ENCODE measurements around the gene RTEL1.

RTEL1 gene

GRCh38 chr20:63618291-63618980 is 39.7 kb upstream of the RTEL1 start:
- TF ChIP-seq POLR2AphosphoS5 (IDR thresholded peaks at IDR 0.05; ENCODE audit: borderline replicate concordance, low read depth, low read length) (no peak), FOXP2 (optimal IDR thresholded peaks at IDR 0.05; ENCODE audit: control extremely low read depth, extremely low read length, insufficient read depth) (no peak), EZH2 (IDR thresholded peaks at IDR 0.05) (no peak)
- no peak overlapping the region for H3K4me3 ChIP-seq
- H3K9ac ChIP-seq (ENCODE audit: insufficient read length) = no peak overlapping the region

GRCh38 chr20:63619086-63619485 is 39.0 kb upstream of the RTEL1 start:
- Histone ChIP-seq H3K4me3 (no peak overlapping the region), H3K27ac (no peak overlapping the region), H3K9ac (ENCODE audit: insufficient read length) (no peak overlapping the region), H3K36me3 (ENCODE audit: insufficient read depth, low read length) (peaks cover 30% of the 10 kb centered on the region; the same call in 1 of the 2 replicates), H3K9me3 (ENCODE audit: low read depth, low read length) (no peaks in the 10 kb centered on the region)
- no peak for DNase-seq (ENCODE audit: low read depth, low spot score)
- TF ChIP-seq FOXP2 (optimal IDR thresholded peaks at IDR 0.05; ENCODE audit: control extremely low read depth, extremely low read length, insufficient read depth) (no peak), POLR2AphosphoS5 (IDR thresholded peaks at IDR 0.05; ENCODE audit: borderline replicate concordance, low read depth, low read length) (no peak), EZH2 (IDR thresholded peaks at IDR 0.05) (no peak)

More at GRCh38 chr20:63618291-63618980, 39.7 kb upstream of the RTEL1 start:
- no peaks in the 10 kb centered on the region for H3K9me3 ChIP-seq (ENCODE audit: low read depth, low read length)
- H3K27ac ChIP-seq = no peak overlapping the region
- DNase-seq (ENCODE audit: low read depth, low spot score) = no peak
- H3K36me3 ChIP-seq (ENCODE audit: insufficient read depth, low read length) = peaks cover 30% of the 10 kb centered on the region; the same call in 1 of the 2 replicates

- TF ChIP-seq FOXP2 (optimal IDR thresholded peaks at IDR 0.05; ENCODE audit: control extremely low read depth, extremely low read length, insufficient read depth) (no peak), EZH2 (IDR thresholded peaks at IDR 0.05) (no peak), POLR2AphosphoS5 (IDR thresholded peaks at IDR 0.05; ENCODE audit: borderline replicate concordance, low read depth, low read length) (no peak)
- Histone ChIP-seq H3K27ac (no peak overlapping the region), H3K36me3 (ENCODE audit: insufficient read depth, low read length) (peaks cover 30% of the 10 kb centered on the region; the same call in 1 of the 2 replicates), H3K9ac (ENCODE audit: insufficient read length) (no peak overlapping the region), H3K4me3 (no peak overlapping the region), H3K9me3 (ENCODE audit: low read depth, low read length) (no peaks in the 10 kb centered on the region)
- no peak for DNase-seq (ENCODE audit: low read depth, low spot score)
These were observed 38.6 kb upstream of the RTEL1 start for GRCh38 chr20:63619505-63619904.

- TF ChIP-seq POLR2AphosphoS5 (IDR thresholded peaks at IDR 0.05; ENCODE audit: borderline replicate concordance, low read depth, low read length) (no peak), FOXP2 (optimal IDR thresholded peaks at IDR 0.05; ENCODE audit: control extremely low read depth, extremely low read length, insufficient read depth) (no peak), EZH2 (IDR thresholded peaks at IDR 0.05) (no peak)
- Histone ChIP-seq H3K9ac (ENCODE audit: insufficient read length) (no peak overlapping the region), H3K9me3 (ENCODE audit: low read depth, low read length) (no peaks in the 10 kb centered on the region), H3K36me3 (ENCODE audit: insufficient read depth, low read length) (peaks cover 22% of the 10 kb centered on the region; the same call in 1 of the 2 replicates), H3K4me3 (no peak overlapping the region), H3K27ac (no peak overlapping the region)
- DNase-seq (ENCODE audit: low read depth, low spot score) = no peak
These were observed 37.1 kb upstream of the RTEL1 start for GRCh38 chr20:63620991-63621390.

GRCh38 chr20:63622096-63622495 is 36.0 kb upstream of the RTEL1 start:
- no peak overlapping the region for H3K27ac ChIP-seq
- TF ChIP-seq POLR2AphosphoS5 (IDR thresholded peaks at IDR 0.05; ENCODE audit: borderline replicate concordance, low read depth, low read length) = no peak
- TF ChIP-seq EZH2 (IDR thresholded peaks at IDR 0.05) = no peak
- no peak for TF ChIP-seq FOXP2 (optimal IDR thresholded peaks at IDR 0.05; ENCODE audit: control extremely low read depth, extremely low read length, insufficient read depth)
- DNase-seq (ENCODE audit: low read depth, low spot score) = no peak
- no peak overlapping the region for H3K9ac ChIP-seq (ENCODE audit: insufficient read length)
- H3K9me3 ChIP-seq (ENCODE audit: low read depth, low read length) = no peaks in the 10 kb centered on the region
- H3K36me3 ChIP-seq (ENCODE audit: insufficient read depth, low read length) = peaks cover 17% of the 10 kb centered on the region; the same call in 1 of the 2 replicates
- H3K4me3 ChIP-seq = no peak overlapping the region

- no peak for DNase-seq (ENCODE audit: low read depth, low spot score)
- no peaks in the 10 kb centered on the region for H3K9me3 ChIP-seq (ENCODE audit: low read depth, low read length)
- H3K4me3 ChIP-seq = no peak overlapping the region
- no peak overlapping the region for H3K9ac ChIP-seq (ENCODE audit: insufficient read length)
- H3K36me3 ChIP-seq (ENCODE audit: insufficient read depth, low read length) = peaks cover 12% of the 10 kb centered on the region; the same call in 1 of the 2 replicates
- TF ChIP-seq FOXP2 (optimal IDR thresholded peaks at IDR 0.05; ENCODE audit: control extremely low read depth, extremely low read length, insufficient read depth) (no peak), EZH2 (IDR thresholded peaks at IDR 0.05) (no peak), POLR2AphosphoS5 (IDR thresholded peaks at IDR 0.05; ENCODE audit: borderline replicate concordance, low read depth, low read length) (no peak)
- H3K27ac ChIP-seq = no peak overlapping the region
These were observed 35.4 kb upstream of the RTEL1 start for GRCh38 chr20:63622732-63623131.

- no peak overlapping the region for H3K9ac ChIP-seq (ENCODE audit: insufficient read length)
- no peaks in the 10 kb centered on the region; the same call in 1 of the 2 replicates for H3K36me3 ChIP-seq (ENCODE audit: insufficient read depth, low read length)
- DNase-seq (ENCODE audit: low read depth, low spot score) = peak; percentile 91
- no peaks in the 10 kb centered on the region for H3K9me3 ChIP-seq (ENCODE audit: low read depth, low read length)
- TF ChIP-seq FOXP2 (optimal IDR thresholded peaks at IDR 0.05; ENCODE audit: control extremely low read depth, extremely low read length, insufficient read depth) = no peak
- TF ChIP-seq EZH2 (IDR thresholded peaks at IDR 0.05) = no peak
- peak overlapping the region; percentile 56 for H3K4me3 ChIP-seq
- peak overlapping the region; percentile 95 for H3K27ac ChIP-seq
These were observed 33.6 kb upstream of the RTEL1 start for GRCh38 chr20:63624486-63624885.

- Histone ChIP-seq H3K9me3 (ENCODE audit: low read depth, low read length) (no peaks in the 10 kb centered on the region), H3K27ac (peak overlapping the region; percentile 95), H3K36me3 (ENCODE audit: insufficient read depth, low read length) (no peaks in the 10 kb centered on the region), H3K4me3 (peak overlapping the region; percentile 91), H3K9ac (ENCODE audit: insufficient read length) (peak overlapping the region; percentile 91)
- DNase-seq (ENCODE audit: low read depth, low spot score) = no peak
- TF ChIP-seq EZH2 (IDR thresholded peaks at IDR 0.05) (no peak), FOXP2 (optimal IDR thresholded peaks at IDR 0.05; ENCODE audit: control extremely low read depth, extremely low read length, insufficient read depth) (no peak), POLR2AphosphoS5 (IDR thresholded peaks at IDR 0.05; ENCODE audit: borderline replicate concordance, low read depth, low read length) (peak; percentile 31; the same call in 1 of the 2 replicates)
These were observed 32.2 kb upstream of the RTEL1 start for GRCh38 chr20:63625771-63626423.
